Stimulated activated CD8-positive, alpha-beta memory T cell treated with anti-CD3 and anti-CD28 coated beads, Interleukin-15, amount 100 ng/mL, for 1 hour (primary cell): ENCODE measurements around the gene RETREG3.
A peak's percentile ranks its signal among the peaks of the same experiment; 100 is the strongest.
"Not testable (repeated sequence)": the region's sequence is repeated elsewhere in the genome, so short reads cannot be mapped to it uniquely, and the experiment has no call there.

Source experiments
- DNase-seq: peaks from one replicate; pipeline ENCODE4 v3.0.0-alpha.2; 2020; ENCODE audit warnings: low read depth

The RETREG3 gene

DNA sequence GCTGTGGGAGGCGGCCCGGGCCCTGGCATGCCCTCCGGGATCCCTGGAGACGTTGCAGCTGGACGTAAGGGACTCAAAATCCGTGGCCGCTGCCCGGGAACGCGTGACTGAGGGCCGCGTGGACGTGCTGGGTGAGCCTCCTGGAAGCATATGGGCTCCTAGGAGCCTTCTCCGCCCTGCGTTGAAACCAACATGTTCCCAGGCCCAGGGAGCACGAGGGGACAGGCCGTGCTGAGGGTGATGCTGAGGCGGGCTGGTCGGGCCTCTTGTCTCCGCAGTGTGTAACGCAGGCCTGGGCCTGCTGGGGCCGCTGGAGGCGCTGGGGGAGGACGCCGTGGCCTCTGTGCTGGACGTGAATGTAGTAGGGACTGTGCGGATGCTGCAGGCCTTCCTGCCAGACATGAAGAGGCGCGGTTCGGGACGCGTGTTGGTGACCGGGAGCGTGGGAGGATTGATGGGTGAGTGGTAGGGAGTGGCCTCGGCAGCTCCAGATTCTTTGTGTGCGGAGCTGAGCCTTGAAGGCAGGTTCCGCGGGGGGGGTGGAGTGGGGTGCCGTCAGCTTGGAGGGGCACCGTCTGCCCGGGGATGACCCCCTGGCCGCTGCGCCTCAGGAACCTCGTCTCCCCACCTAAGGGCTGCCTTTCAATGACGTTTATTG, 55.9 kb downstream of the RETREG3 start:
- DNase-seq, result no peak

GRCh38 chr17:42552736-42553135, 56.4 kb downstream of the RETREG3 start, which contains the start of gene HSD17B1:
HSD17B1 (plus strand) TSS chr17:42552923; CDS start chr17:42552934, 11 bp downstream.
- not testable (repeated sequence) for DNase-seq

DNA sequence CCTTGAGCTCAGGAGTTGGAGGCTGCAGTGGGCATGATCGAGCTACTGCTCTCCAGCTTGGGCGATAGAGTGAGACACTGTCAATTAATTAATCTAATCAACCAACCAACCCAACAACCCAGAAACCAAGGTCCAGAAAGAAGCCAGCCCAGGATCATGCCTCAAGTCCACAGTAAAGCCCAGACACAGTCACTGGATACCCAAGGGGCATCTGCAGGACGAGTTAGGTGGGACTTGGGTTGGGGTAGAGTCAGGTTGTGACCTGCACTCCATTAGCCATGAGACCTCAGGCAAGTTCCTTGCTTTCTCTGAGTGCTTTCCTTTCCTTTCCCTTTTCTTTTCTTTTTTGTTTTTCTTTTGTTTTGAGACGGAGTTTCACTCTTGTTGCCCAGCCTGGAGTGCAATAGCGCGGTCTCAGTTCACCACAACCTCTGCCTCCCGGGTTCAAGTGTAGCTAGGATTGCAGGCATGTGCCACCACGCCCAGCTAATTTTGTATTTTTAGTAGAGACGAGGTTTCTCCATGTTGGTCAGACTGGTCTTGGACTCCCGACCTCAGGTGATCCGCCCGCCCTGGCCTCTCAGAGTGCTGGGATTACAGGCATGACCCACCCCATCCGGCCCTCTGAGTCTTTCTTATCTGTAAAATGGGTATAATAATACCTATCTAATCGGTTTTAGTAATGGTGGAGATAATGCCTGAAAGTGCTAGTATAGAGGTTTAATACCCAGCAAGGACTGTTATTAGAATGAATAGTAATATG, 60.0 kb downstream of the RETREG3 start:
- DNase-seq, result no peak

DNA sequence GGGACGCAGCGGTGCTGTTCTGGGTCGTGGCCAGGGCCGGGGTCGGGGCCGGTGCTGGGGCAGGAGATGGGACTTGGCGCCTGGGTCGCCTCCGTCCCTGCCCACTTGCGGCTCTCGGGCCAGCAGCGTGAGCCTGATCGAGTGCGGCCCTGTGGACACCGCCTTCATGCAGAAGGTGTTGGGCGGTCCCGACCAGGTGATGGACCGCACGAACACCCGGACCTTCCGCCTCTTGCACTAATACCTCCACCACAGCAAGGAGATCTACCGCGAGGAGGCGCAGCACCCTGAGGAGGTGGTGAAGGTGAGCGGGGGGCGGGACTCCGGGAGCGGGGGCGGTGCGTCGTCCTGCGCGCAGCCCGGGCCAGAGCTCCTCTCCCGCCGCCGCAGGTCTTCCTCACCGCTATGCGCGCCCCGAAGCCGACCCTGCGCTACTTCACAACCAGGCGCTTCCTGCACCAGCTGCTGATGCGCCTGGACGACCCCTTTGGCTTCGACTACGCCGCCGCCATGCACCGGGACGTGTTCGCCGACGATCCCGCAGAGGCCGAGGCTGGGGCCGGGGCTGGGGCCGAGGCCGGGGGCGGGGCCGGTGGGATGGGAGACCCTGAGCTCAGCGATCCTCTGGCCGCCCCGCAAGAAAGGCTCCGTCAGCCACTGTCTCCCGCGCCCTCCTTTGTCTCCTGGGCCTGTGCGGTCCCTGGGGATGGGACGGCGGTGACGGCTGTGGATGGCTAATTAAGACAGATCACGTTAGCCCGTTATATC, 60.9 kb downstream of the RETREG3 start:
- peak; percentile 57 for DNase-seq

GRCh38 chr17:42547698-42548069, 61.5 kb downstream of the RETREG3 start:
- DNase-seq, result no peak

- DNase-seq, result no peak
Measured at GRCh38 chr17:42547001-42547461, 62.1 kb downstream of the RETREG3 start.

- not testable (repeated sequence) for DNase-seq
Measured at GRCh38 chr17:42545755-42546505, 63.2 kb downstream of the RETREG3 start.

DNA sequence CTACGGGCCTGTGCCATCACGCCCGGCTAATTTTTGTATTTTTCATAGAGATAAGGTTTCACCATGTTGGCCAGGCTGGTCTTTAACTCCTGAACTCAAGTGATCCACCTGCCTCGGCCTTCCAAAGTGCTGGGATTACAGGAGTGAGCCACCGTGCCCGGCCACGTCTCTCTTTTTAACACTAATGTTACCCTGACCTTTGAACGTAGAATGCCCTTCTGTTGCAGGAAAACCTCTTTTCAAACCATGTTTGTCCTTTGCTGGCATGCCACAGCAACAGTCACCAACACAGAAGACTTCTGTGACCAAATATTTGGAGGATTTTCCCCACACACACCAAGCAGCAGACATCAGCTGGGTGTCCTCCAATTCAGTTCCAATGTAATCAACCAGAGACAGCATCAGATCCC, 64.3 kb downstream of the RETREG3 start:
- DNase-seq, result no peak

- DNase-seq, result no peak
Measured at GRCh38 chr17:42543190-42544079, 65.7 kb downstream of the RETREG3 start.

GRCh38 chr17:42541041-42541833, 67.9 kb downstream of the RETREG3 start:
- DNase-seq, result no peak

DNA sequence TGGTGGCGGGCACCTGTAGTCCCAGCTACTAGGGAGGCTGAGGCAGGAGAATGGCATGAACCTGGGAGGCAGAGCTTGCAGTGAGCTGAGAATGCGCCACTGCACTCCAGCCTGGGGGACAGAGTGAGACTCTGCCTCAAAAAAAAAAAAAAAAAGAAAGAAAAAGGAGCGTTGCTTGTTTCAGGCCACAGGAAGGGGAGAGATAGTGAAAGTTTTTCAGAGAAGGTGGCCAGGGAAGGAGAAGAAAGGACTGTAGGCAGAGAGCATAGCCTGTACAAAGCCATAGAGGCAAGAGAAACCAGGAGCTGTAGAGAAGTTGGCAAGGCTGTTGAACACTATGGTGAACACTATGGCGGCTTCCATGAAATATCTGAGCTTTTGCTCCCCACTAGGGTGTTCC, 68.6 kb downstream of the RETREG3 start:
- not testable (repeated sequence) for DNase-seq

- no peak for DNase-seq
Measured at GRCh38 chr17:42538482-42538881, 70.7 kb downstream of the RETREG3 start.

- no peak for DNase-seq
Measured at GRCh38 chr17:42537826-42538451, 71.2 kb downstream of the RETREG3 start.

DNA sequence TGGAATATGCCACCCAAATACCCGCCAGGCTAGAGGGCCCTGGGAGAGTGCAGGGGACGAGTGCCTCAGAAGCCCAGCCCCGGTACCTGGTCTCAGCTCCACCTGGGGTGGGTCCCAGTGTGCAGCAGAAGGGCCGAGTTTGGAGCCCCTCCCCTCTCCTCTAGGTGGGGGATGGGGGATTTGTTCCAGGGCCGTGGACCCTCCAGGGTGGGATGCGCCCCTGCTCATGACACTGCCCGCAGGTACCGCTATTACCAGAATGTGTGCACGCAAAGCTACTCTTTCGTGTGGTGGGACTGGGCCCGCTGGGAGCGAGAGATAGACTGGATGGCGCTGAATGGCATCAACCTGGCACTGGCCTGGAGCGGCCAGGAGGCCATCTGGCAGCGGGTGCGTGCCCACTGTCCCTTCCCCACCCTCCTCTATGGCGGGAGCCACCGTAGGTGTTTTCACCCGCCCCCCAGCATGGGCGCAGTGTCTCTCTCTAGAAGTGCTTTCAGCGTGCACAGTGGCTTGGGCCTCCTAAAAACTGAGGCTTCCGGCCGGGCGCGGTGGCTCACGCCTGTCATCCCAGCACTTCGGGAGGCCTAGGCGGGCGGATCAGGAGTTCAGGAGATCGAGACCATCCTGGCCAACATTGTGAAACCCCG, 71.9 kb downstream of the RETREG3 start:
- DNase-seq, result no peak

GRCh38 chr17:42536372-42537155, 72.6 kb downstream of the RETREG3 start:
- no peak for DNase-seq

- peak; percentile 63 for DNase-seq
Measured at GRCh38 chr17:42536048-42536371, 73.2 kb downstream of the RETREG3 start, which contains the start of gene NAGLU. NAGLU (plus strand) TSS chr17:42536241; CDS start chr17:42536273, 32 bp downstream.

DNA sequence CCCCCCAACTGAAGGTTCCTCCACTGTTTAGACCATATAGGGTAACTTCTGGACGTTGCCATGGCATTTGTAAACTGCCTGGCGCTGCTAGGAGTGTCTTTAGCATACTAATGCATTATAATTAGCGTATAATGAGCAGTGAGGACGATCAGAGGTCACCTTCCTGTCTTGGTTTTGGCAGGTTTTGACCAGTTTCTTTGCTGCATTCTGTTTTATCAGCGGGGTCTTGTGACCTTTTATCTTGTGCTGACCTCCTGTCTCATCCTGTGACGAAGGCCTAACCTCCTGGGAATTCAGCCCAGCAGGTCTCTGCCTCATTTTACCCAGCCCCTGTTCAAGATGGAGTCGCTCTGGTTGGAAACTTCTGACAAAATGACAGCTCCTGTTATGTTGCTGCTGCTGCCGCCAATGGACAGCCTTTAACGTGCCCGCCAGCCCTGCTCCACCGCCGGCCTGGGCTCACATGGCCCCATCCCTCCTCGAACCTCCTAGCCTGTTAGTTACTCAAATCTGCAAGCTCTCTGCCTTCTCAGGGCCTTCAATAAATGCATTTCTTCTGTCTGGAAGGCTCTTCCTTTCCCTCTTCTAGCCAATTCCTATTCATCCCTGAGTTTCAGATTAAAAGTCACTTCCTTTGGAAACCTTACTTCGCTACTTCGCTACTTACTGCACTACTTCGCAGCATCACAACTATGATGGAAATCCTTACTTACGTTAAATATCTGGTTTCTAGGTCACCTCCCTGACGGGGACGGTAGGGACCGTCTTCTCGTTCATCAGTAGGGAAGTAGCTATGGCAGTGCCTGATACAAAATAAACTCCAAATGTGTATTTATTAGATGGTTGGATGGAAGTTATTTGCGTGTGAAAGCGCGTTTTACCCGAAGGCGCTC, 73.8 kb downstream of the RETREG3 start:
- DNase-seq, result no peak
